ENCODE results near the gene AMN1. TPM values are rescaled to one million over a fixed set of nuclear protein-coding genes. Genes with fewer than 3 reads are reported as not detected.

The AMN1 gene
- total RNA-seq (2022; extraction: Qiagen RNA extraction; ENCODE audit: low read depth): 8.1 to 12.2 TPM (median 8.9 TPM) in 5 replicates

GRCh38 chr12:31728917-31729640 is at the start of gene AMN1:
Gene AMN1 (minus strand): TSS chr12:31729021. CDS start chr12:31729008, 13 bp downstream.

GRCh38 chr12:31659087-31659942 is 69.5 kb downstream of the AMN1 start, which contains the start of gene ETFBKMT:
Gene ETFBKMT (plus strand): TSS chr12:31659688. CDS start chr12:31661954, 2,266 bp downstream.

Other genes starting within 250 kb of the AMN1 start
- gene DENND5B, start 137.9 kb downstream of the AMN1 start, total RNA-seq (2022; extraction: Qiagen RNA extraction; ENCODE audit: low read depth): 10.0 to 14.7 TPM (median 13.2 TPM) in 5 replicates
- gene ETFBKMT, start 69.3 kb downstream of the AMN1 start, total RNA-seq (2022; extraction: Qiagen RNA extraction; ENCODE audit: low read depth): 0.46 to 1.1 TPM (median 0.85 TPM) in 5 replicates
- 13.2 to 18.8 TPM (median 16.3 TPM) in 5 replicates for gene RESF1, start 230.4 kb upstream of the AMN1 start, total RNA-seq (2022; extraction: Qiagen RNA extraction; ENCODE audit: low read depth)

Data from A549 treated with GW870086 at 1 μM for 4 hours (cell line).